ENCODE data around the gene LRP3. TPM values are rescaled to one million over a fixed set of nuclear protein-coding genes. Genes with fewer than 3 reads are reported as not detected.

Gene LRP3
- total and polyA plus RNA-seq, 8 donors, result 18.1 to 33.5 (median 25.2) TPM

DNA sequence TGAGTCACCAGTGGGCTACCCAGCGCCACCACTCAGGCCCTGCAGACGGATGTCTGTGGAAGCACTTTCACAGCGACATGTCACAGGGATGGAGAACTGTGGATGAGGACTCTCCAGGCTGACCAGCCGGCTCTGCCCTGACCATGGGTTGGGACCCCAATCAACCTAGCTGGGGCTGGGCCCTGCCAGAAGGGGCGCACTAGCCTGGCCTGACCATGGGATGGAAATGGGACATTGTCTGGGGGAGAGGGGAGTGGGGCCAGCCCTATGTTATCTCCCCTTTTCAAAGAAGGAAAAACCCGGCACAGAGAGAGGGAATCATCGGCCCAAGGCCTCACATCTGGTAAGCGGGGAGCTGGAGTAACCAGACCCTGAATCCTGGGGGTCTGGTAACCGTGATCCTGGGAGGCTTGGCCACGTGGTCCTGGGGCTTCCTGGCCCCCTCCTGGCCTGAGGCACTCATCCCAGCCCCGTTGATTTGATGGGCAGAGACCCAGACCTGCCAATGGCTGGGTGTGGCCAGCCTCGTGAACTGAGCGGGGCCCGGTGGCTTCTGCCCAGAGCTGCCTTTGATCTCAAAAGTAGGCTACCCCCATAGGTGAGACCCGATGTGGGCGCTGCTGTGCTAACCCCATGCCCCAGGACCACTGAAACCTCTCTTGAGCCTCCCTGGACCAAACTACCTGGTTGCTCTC, 42.7 kb downstream of the LRP3 start:
- no peak overlapping the region for H3K4me3 ChIP-seq
- H3K36me3 ChIP-seq, result no peaks in the 10 kb centered on the region
- intact Hi-C loops (cut with DNase I), result loop anchor here in 1 of 2 donors (5.0 kb wide), 1 partner anchor 535 kb away; no protein-coding TSS in a partner anchor
- TF ChIP-seq, protein P1, sequence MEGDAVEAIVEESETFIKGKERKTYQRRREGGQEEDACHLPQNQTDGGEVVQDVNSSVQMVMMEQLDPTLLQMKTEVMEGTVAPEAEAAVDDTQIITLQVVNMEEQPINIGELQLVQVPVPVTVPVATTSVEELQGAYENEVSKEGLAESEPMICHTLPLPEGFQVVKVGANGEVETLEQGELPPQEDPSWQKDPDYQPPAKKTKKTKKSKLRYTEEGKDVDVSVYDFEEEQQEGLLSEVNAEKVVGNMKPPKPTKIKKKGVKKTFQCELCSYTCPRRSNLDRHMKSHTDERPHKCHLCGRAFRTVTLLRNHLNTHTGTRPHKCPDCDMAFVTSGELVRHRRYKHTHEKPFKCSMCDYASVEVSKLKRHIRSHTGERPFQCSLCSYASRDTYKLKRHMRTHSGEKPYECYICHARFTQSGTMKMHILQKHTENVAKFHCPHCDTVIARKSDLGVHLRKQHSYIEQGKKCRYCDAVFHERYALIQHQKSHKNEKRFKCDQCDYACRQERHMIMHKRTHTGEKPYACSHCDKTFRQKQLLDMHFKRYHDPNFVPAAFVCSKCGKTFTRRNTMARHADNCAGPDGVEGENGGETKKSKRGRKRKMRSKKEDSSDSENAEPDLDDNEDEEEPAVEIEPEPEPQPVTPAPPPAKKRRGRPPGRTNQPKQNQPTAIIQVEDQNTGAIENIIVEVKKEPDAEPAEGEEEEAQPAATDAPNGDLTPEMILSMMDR (IDR thresholded peaks at IDR 0.05), result no peak
- H3K27me3 ChIP-seq, result peaks cover 0 to 30% of the 10 kb centered on the region in 2 donors
- H3K9me3 ChIP-seq, result no peaks in the 10 kb centered on the region
- ATAC-seq (no peak), DNase-seq (peak in 1 of 4 donors; percentile 53)
- H3K27ac ChIP-seq, result no peak overlapping the region
- H3K4me1 ChIP-seq, result peaks cover 0 to 17% of the 10 kb centered on the region in 2 donors

DNA sequence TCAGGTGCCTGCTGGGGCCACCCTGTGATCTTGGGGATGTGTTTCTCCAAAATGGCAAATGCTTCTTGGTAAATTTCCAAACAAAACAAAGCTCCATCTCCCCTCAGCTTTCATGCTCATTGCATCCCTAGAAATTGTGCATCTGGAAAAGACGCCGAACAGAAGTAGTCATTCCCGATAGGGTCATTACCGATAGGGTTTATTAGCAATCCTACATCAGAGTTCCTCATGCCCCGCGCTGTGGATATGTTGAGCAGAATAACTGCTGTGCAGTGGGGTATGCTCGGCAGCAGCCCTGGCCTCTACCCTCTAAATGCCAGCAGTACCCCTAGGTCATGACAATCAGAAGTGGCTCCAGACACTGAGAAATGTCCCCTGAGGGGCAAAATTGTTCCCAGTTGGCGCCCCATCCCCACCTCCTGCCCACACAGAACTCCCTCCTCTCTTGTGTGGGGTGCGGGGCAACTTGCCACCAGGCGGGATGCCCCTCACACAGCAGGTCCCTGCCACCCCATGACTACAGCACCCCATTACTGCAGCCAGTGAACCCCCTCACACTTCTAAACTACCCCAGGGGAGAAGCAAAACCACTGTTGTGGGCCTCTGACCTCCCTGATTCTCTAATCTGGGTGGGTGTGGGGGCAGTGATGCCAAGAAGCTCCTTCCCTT, 44.5 kb downstream of the LRP3 start:
- Histone ChIP-seq H3K4me3 (no peak overlapping the region), H3K27ac (no peak overlapping the region), H3K4me1 (peaks cover 0 to 16% of the 10 kb centered on the region in 2 donors), H3K36me3 (no peaks in the 10 kb centered on the region), H3K27me3 (peaks cover 0 to 42% of the 10 kb centered on the region in 2 donors), H3K9me3 (no peaks in the 10 kb centered on the region)
- DNase-seq, result peak in 1 of 4 donors; percentile 42
- intact Hi-C loops (cut with DNase I), result loop anchor here in 1 of 2 donors (5.0 kb wide), 1 partner anchor 534 kb away; no protein-coding TSS in a partner anchor
- no peak for ATAC-seq
- TF ChIP-seq, protein P1 (IDR thresholded peaks at IDR 0.05), result no peak

- ATAC-seq, result no peak
- Histone ChIP-seq H3K4me3 (no peak overlapping the region), H3K36me3 (no peaks in the 10 kb centered on the region), H3K4me1 (peaks cover 0 to 16% of the 10 kb centered on the region in 2 donors), H3K27me3 (peaks cover 0 to 37% of the 10 kb centered on the region in 2 donors), H3K9me3 (no peaks in the 10 kb centered on the region), H3K27ac (no peak overlapping the region)
- TF ChIP-seq, protein P1 (IDR thresholded peaks at IDR 0.05), result no peak
- intact Hi-C loops (cut with DNase I), result loop anchor here in 1 of 2 donors (5.0 kb wide), 1 partner anchor 533 kb away; no protein-coding TSS in a partner anchor
- peak in 1 of 4 donors; percentile 45 for DNase-seq
Measured at GRCh38 chr19:33239223-33239975, 45.3 kb downstream of the LRP3 start.

GRCh38 chr19:33240181-33240771, 46.1 kb downstream of the LRP3 start:
- intact Hi-C loops (cut with DNase I), result no loop called here
- Histone ChIP-seq H3K4me3 (no peak overlapping the region), H3K4me1 (peaks cover 0 to 11% of the 10 kb centered on the region in 2 donors), H3K9me3 (peaks cover 0 to 2% of the 10 kb centered on the region in 2 donors), H3K27ac (no peak overlapping the region), H3K27me3 (peaks cover 0 to 30% of the 10 kb centered on the region in 2 donors), H3K36me3 (no peaks in the 10 kb centered on the region)
- TF ChIP-seq, protein P1 (IDR thresholded peaks at IDR 0.05), result no peak
- ATAC-seq (no peak), DNase-seq (peak in 1 of 4 donors; percentile 47)

All from left lung (tissue), 10 donors.